Endothelial cell of umbilical vein (primary cell): ENCODE measurements around the gene PPM1H. TPM values are rescaled to one million over a fixed set of nuclear protein-coding genes. Genes with fewer than 3 reads are reported as not detected.

Source experiments
- BruUV-seq: library from RNA; stranded (reverse); fragments of 400-500 nt; replicated peaks from 2 replicates; lab custom pipeline; 2021; lab: Mats Ljungman, UMichigan
- CTCF ChIA-PET: fragments of 300-600, 350-600 bp; sonication (Branson Sonifier 250); formaldehyde crosslinking; loops from one replicate; lab custom pipeline; 2021; ENCODE audit warnings: antibody characterized with exemption, inconsistent platforms; lab: Charles Lee
- POLR2A ChIA-PET: fragments of 300-600, 350-600 bp; sonication (Branson Sonifier 250); formaldehyde crosslinking; loops from one replicate; lab custom pipeline; 2021; ENCODE audit warnings: antibody characterized with exemption, inconsistent platforms; lab: Charles Lee
- DNase-seq: peaks from one replicate; pipeline ENCODE4 v3.0.0-alpha.2; 2011; ENCODE audit warnings: low read depth, low spot score
- FAIRE-seq: peaks from 2 replicates; lab custom pipeline; 2011; peaks lifted over from hg19 to GRCh38; lab: Jason Lieb, UNC
- H2AFZ ChIP-seq: 2 replicates; pipeline ENCODE4 v1.6.0; 2012; ENCODE audit warnings: low read depth, low read length, control low read depth, inconsistent platforms
- H3K27ac ChIP-seq: 2 replicates; pipeline ENCODE4 v1.5.1; 2011; ENCODE audit warnings: low read depth, mild to moderate bottlenecking, control low read depth, low read length, moderate library complexity; ENCODE audit not compliant: insufficient read depth
- H3K27me3 ChIP-seq, 2 experiments: 2 replicates each; pipeline versions ENCODE4 v1.6.0 to v1.6.1; 2011; ENCODE audit warnings: low read length in 2 of 2, mixed read lengths in 1 of 2; ENCODE audit not compliant: control insufficient read depth in 2 of 2, insufficient read depth in 2 of 2
- H3K36me3 ChIP-seq, 2 experiments: 2 replicates in 1 of 2; 3 replicates in 1 of 2; pipeline ENCODE4 v1.5.1; 2011; ENCODE audit warnings: low read length in 2 of 2, mild to moderate bottlenecking in 1 of 2, moderate library complexity in 1 of 2; ENCODE audit not compliant: control insufficient read depth in 2 of 2, insufficient read depth in 2 of 2; ENCODE audit errors: extremely low read depth in 1 of 2
- H3K4me1 ChIP-seq: 3 replicates; pipeline ENCODE4 v1.5.1; 2011; ENCODE audit warnings: mild to moderate bottlenecking, low read length; ENCODE audit not compliant: control insufficient read depth, insufficient read depth; ENCODE audit errors: extremely low read depth
- H3K4me2 ChIP-seq: 2 replicates; pipeline ENCODE4 v1.6.1; 2011; ENCODE audit warnings: low read length, control low read depth, mixed read lengths; ENCODE audit not compliant: insufficient read depth
- H3K4me3 ChIP-seq, 3 experiments: fragments of 200-600 bp in 1 of 3; sonication (generic), shearing (Covaris generic) in 1 of 3; replicated peaks in 1 of 3; 2 replicates each; pipeline ENCODE4 v1.5.1; 2011 to 2016; ENCODE audit warnings: control low read depth in 3 of 3, low read length in 3 of 3, mild to moderate bottlenecking in 2 of 3, inconsistent platforms in 1 of 3, low read depth in 1 of 3, moderate library complexity in 1 of 3; ENCODE audit not compliant: insufficient read depth in 1 of 3
- H3K79me2 ChIP-seq: 2 replicates; pipeline ENCODE4 v1.6.0; 2012; ENCODE audit warnings: low read length, inconsistent platforms; ENCODE audit not compliant: control insufficient read depth, insufficient read depth
- H3K9ac ChIP-seq: replicated peaks from 2 replicates; pipeline ENCODE3; 2011; ENCODE audit warnings: low read length, control low read depth; ENCODE audit not compliant: insufficient read depth; ENCODE audit errors: extremely low read depth
- H3K9me1 ChIP-seq: replicated peaks from 3 replicates; pipeline ENCODE4 v1.6.0; 2011; ENCODE audit warnings: mild to moderate bottlenecking, low read length; ENCODE audit not compliant: control insufficient read depth, insufficient read depth; ENCODE audit errors: extremely low read depth
- H3K9me3 ChIP-seq: replicated peaks from 2 replicates; pipeline ENCODE4 v1.5.1; 2012; ENCODE audit warnings: low read length, inconsistent platforms; ENCODE audit not compliant: control insufficient read depth, insufficient read depth
- H4K20me1 ChIP-seq: replicated peaks from 2 replicates; pipeline ENCODE3; 2011; ENCODE audit warnings: mild to moderate bottlenecking, low read length; ENCODE audit not compliant: control insufficient read depth, insufficient read depth; ENCODE audit errors: extremely low read depth
- EZH2 ChIP-seq: IDR thresholded peaks from 2 replicates; pipeline ENCODE4 v1.6.1; 2012; ENCODE audit warnings: borderline replicate concordance, low read depth, mild to moderate bottlenecking, moderate library complexity, low read length, inconsistent platforms; ENCODE audit not compliant: severe bottlenecking
- FOS ChIP-seq: IDR thresholded peaks from 2 replicates; pipeline ENCODE4 v1.6.1; 2011; ENCODE audit warnings: mild to moderate bottlenecking, low read length, moderate library complexity, borderline replicate concordance; ENCODE audit not compliant: insufficient read depth
- GATA2 ChIP-seq: IDR thresholded peaks from 2 replicates; pipeline ENCODE4 v1.7.0; 2011; ENCODE audit warnings: low read depth, mild to moderate bottlenecking, moderate library complexity, mixed read lengths, low read length; ENCODE audit not compliant: insufficient read length, insufficient read depth
- JUN ChIP-seq: IDR thresholded peaks from 2 replicates; pipeline ENCODE4 v1.6.1; 2011; ENCODE audit warnings: borderline replicate concordance, low read depth; ENCODE audit not compliant: insufficient read length, insufficient read depth
- MYC ChIP-seq: IDR thresholded peaks from one replicate; pipeline ENCODE4 v1.6.1; 2011; ENCODE audit warnings: mild to moderate bottlenecking, low read depth, low read length
- POLR2A ChIP-seq: IDR thresholded peaks from 2 replicates; pipeline ENCODE4 v1.6.1; 2012; ENCODE audit warnings: low read depth, mild to moderate bottlenecking, control low read depth, low read length
- POLR2AphosphoS5 ChIP-seq: IDR thresholded peaks from 2 replicates; pipeline ENCODE4 v1.6.1; 2012; ENCODE audit warnings: low read depth, mild to moderate bottlenecking, control low read depth, low read length, moderate library complexity; ENCODE audit not compliant: insufficient read depth
- dilution Hi-C: fragments of 300-500 bp; cut with MboI; formaldehyde crosslinking; loops from one replicate; pipeline ENCODE4 v1.15.0; 2019; ENCODE audit warnings: low sequenced_read_pairs; ENCODE audit not compliant: extremely low pct_ligation_motif_present
- intact Hi-C: fragments of 100-400 bp; cut with micrococcal nuclease; formaldehyde crosslinking; loops from one replicate; pipeline ENCODE4 v1.10.0; 2022
- polyA plus RNA-seq, 4 experiments: library from polyadenylated mRNA; depleted of rRNA in 3 of 4; stranded (reverse) in 3 of 4; unstranded in 1 of 4; fragments of >200 nt; gene quantifications; 2 replicates each; pipeline versions ENCODE4 v1.2.1 to v1.2.3, GENCODE V29; 2011 to 2012; ENCODE audit warnings: missing spikeins in 1 of 4
- total RNA-seq: library from RNA; stranded (reverse); gene quantifications from 2 replicates; pipeline ENCODE4 v1.2.3, GENCODE V29; 2021
- TF ChIP-seq, protein P1 (sequence below): IDR thresholded peaks from 2 replicates; pipeline ENCODE4 v1.6.1; 2011; ENCODE audit not compliant: insufficient read depth, insufficient read length
- TF ChIP-seq, protein P2 (sequence below), 2 donors: IDR thresholded peaks; 1 replicate in 1 of 2; 2 replicates in 1 of 2; pipeline ENCODE4 v1.5.1; 2011; ENCODE audit warnings: low read length in 2 of 2, mild to moderate bottlenecking in 2 of 2, moderate library complexity in 2 of 2, control low read depth in 1 of 2, inconsistent platforms in 1 of 2, low read depth in 1 of 2; ENCODE audit not compliant: insufficient read depth in 1 of 2; ENCODE audit errors: extremely low read depth in 1 of 2

The PPM1H gene
- total and polyA plus RNA-seq, 2 donors (not counting 3 experiments of a cell fraction or from before 2014, with no cell fraction given): 1.0 to 7.2 TPM

DNA sequence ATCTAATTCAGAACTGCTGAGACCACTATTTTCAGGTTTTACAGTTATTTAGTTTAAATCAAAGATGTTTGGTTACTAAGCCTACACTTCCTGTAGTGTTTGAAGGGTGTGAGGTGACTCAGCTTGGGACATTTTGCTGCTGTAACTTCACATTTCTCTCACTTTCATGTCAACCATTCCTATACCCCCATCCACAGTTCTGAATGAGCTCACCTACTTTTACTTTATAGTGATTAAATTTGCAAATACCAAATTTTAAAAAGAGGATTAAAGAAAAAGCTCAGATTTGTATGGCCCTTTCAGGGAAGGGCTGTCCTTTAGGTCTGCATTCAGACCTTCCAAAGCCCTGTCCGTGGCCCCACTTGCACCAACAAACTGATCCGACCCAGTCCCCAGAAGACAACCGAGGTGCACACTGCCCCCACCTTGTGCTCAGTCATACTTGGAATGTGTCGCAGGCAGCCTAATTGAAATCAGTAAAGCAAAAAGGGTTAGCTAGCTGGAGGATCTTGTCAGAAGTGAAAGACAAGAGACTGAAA lies 294.0 kb downstream of the PPM1H start:
- Histone ChIP-seq H3K9ac (no peak overlapping the region), H3K9me3 (no peaks in the 10 kb centered on the region), H3K4me1 (peaks cover 4% of the 10 kb centered on the region), H3K27me3 (no peaks in the 10 kb centered on the region), H3K79me2 (no peaks in the 10 kb centered on the region), H3K4me3 (no peak overlapping the region), H3K9me1 (no peaks in the 10 kb centered on the region), H3K4me2 (no peak overlapping the region), H3K36me3 (no peaks in the 10 kb centered on the region), H3K27ac (no peak overlapping the region), H4K20me1 (no peaks in the 10 kb centered on the region), H2AFZ (peak overlapping the region; percentile 29)
- intact Hi-C loops (no loop called here), dilution Hi-C loops (no loop called here)
- POLR2A ChIA-PET: no interaction called here
- TF ChIP-seq, protein P1, sequence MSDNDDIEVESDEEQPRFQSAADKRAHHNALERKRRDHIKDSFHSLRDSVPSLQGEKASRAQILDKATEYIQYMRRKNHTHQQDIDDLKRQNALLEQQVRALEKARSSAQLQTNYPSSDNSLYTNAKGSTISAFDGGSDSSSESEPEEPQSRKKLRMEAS: no peak
- TF ChIP-seq JUN (peak; percentile 62), EZH2 (no peak), FOS (peak; percentile 69), GATA2 (no peak), POLR2A (no peak), POLR2AphosphoS5 (no peak), MYC (no peak)
- TF ChIP-seq, protein P2, sequence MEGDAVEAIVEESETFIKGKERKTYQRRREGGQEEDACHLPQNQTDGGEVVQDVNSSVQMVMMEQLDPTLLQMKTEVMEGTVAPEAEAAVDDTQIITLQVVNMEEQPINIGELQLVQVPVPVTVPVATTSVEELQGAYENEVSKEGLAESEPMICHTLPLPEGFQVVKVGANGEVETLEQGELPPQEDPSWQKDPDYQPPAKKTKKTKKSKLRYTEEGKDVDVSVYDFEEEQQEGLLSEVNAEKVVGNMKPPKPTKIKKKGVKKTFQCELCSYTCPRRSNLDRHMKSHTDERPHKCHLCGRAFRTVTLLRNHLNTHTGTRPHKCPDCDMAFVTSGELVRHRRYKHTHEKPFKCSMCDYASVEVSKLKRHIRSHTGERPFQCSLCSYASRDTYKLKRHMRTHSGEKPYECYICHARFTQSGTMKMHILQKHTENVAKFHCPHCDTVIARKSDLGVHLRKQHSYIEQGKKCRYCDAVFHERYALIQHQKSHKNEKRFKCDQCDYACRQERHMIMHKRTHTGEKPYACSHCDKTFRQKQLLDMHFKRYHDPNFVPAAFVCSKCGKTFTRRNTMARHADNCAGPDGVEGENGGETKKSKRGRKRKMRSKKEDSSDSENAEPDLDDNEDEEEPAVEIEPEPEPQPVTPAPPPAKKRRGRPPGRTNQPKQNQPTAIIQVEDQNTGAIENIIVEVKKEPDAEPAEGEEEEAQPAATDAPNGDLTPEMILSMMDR (IDR thresholded peaks at IDR 0.05; ENCODE audit: extremely low read depth in 1 of 2, insufficient read depth in 1 of 2, low read depth in 1 of 2, low read length in 2 of 2): no peak
- FAIRE-seq (peak; percentile 79), DNase-seq (peak; percentile 46)
- CTCF ChIA-PET: interaction anchor here (1.1 to 2.8 kb wide), 5 partner anchors 9 to 203 kb away, joined by 3 to 9 read pairs (median 4); no protein-coding TSS in a partner anchor
- no TSS peak for BruUV-seq
